Measurements from ENCODE around the gene KCNAB2.

The KCNAB2 gene

DNA sequence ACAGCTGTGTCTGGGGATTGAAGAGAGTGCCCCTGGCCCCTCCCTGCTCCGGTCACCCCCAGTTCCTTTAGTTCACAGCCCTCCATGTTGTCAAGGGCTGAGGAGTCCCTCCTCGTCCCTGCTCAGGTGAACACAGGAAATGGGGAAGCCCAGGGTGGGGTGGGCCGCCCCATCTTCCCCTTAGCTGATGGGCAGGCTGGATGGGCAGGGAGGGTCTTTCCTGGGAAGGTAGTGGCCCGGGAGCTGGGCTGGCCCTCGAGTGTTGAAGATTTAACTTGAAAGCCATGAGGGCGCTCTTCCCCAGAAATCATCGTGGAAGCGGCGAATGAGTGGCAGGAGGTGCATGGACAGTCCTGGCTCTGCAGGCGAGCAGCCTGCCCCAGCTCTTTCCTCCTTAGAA, 35.1 kb upstream of the KCNAB2 start:
- TF ChIP-seq CTCF (IDR thresholded peaks at IDR 0.05; ENCODE audit: low read depth, low read length) = no peak
- DNase-seq (ENCODE audit: low read depth in 2 of 2) = no peak
- no peak overlapping the region for H3K4me3 ChIP-seq (replicated peaks in 1 of 2; ENCODE audit: low read depth in 2 of 2, low read length in 2 of 2)

DNA sequence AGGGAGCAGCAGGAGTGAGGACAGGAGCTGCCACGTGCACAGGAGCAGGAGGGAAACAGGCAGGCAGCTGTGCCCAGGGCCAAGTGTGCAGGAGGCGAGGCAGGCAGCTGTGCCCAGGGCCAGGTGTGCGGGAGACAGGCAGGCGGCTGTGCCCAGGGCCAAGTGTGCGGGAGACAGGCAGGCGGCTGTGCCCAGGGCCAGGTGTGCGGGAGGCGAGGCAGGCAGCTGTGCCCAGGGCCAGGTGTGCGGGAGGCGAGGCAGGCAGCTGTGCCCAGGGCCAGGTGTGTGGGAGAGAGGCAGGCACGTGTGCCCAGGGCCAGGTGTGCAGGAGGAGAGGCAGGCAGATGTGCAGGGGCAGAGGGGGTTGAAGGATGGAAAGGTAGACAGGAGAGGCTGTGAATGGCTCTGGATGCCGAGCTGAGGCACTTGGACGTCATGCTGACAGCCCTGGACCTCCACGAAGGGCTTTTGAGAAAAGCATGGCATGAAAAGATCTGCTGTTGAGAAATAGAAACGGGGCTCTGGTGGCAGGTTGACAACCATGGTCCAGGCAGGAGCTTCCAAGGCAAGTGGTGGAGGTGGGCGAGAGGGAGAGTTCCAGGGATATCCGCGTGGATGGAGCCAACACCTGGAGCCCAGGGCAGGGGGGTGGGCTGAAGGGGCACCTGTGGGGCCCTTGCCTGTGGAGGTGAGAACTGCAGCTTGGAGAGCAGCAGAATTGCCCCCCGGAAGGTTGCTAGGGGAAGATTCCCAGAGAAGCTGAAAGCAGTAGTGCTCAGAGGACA, 34.3 kb upstream of the KCNAB2 start:
- no peak for TF ChIP-seq CTCF (IDR thresholded peaks at IDR 0.05; ENCODE audit: low read depth, low read length)
- no peak for DNase-seq (ENCODE audit: low read depth in 2 of 2)
- H3K4me3 ChIP-seq (replicated peaks in 1 of 2; ENCODE audit: low read depth in 2 of 2, low read length in 2 of 2) = no peak overlapping the region

GRCh38 chr1:6011946-6012258, 33.8 kb upstream of the KCNAB2 start:
- H3K4me3 ChIP-seq (replicated peaks in 1 of 2; ENCODE audit: low read depth in 2 of 2, low read length in 2 of 2) = no peak overlapping the region

GRCh38 chr1:6012529-6013318, 33.0 kb upstream of the KCNAB2 start:
- no peak for TF ChIP-seq CTCF (IDR thresholded peaks at IDR 0.05; ENCODE audit: low read depth, low read length)
- no peak overlapping the region for H3K4me3 ChIP-seq (replicated peaks in 1 of 2; ENCODE audit: low read depth in 2 of 2, low read length in 2 of 2)
- DNase-seq (ENCODE audit: low read depth in 2 of 2) = no peak

More at GRCh38 chr1:6011946-6012258, 33.8 kb upstream of the KCNAB2 start:
- no peak for DNase-seq (ENCODE audit: low read depth in 2 of 2)
- TF ChIP-seq CTCF (IDR thresholded peaks at IDR 0.05; ENCODE audit: low read depth, low read length) = no peak

DNA sequence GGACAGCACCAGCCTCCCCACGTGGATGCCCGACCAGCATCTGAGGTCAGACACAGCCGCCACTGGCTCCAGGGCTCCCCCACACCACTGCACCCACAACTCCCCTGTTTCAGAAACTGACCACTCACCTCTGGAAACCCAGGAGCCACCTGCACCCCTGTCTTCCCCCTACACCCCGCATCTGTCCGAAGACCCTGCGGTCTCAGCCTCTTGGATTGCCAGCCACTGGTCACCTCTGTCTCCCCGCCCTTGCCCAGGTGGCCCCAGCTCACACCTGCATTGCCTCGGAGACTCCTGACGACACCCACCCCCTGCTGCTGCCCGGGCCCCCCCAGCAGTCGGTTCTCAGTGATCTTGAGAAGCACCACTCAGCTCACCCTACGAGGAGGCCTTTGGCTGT, 32.2 kb upstream of the KCNAB2 start:
- TF ChIP-seq CTCF (IDR thresholded peaks at IDR 0.05; ENCODE audit: low read depth, low read length) = no peak
- no peak for DNase-seq (ENCODE audit: low read depth in 2 of 2)
- H3K4me3 ChIP-seq (replicated peaks in 1 of 2; ENCODE audit: low read depth in 2 of 2, low read length in 2 of 2) = no peak overlapping the region

GRCh38 chr1:6014130-6014999, 31.3 kb upstream of the KCNAB2 start:
- no peak for DNase-seq (ENCODE audit: low read depth in 2 of 2)
- no peak overlapping the region for H3K4me3 ChIP-seq (replicated peaks in 1 of 2; ENCODE audit: low read depth in 2 of 2, low read length in 2 of 2)
- no peak for TF ChIP-seq CTCF (IDR thresholded peaks at IDR 0.05; ENCODE audit: low read depth, low read length)

Measured in cardiac fibroblast (primary cell).